Spleen (tissue), 7 donors: ENCODE data around the gene CARHSP1.

Source experiments
- CTCF ChIP-seq, 11 experiments: fragments of 200-600 bp in 7 of 11; fragments of 450-650 bp in 4 of 11; sonication (generic) in 4 of 11; IDR thresholded peaks in 8 of 11; conservative IDR thresholded peaks in 3 of 11; 1 replicate in 7 of 11; 2 replicates in 4 of 11; pipeline versions ENCODE4 v1.4.0 to v1.8.0; 2016 to 2021; ENCODE audit warnings: antibody characterized with exemption in 11 of 11, inconsistent platforms in 4 of 11, mild to moderate bottlenecking in 1 of 11
- POLR2A ChIP-seq, 3 donors: fragments of 450-650 bp; IDR thresholded peaks; one replicate each; pipeline ENCODE4 v1.5.1; 2017; ENCODE audit warnings: antibody characterized with exemption in 3 of 3, mild to moderate bottlenecking in 1 of 3
- POLR2AphosphoS5 ChIP-seq, 3 donors: sonication (generic); formaldehyde crosslinking; IDR thresholded peaks; one replicate each; pipeline ENCODE4 v1.5.1; 2017; ENCODE audit warnings: antibody characterized with exemption in 3 of 3
- donor health status: DM: no; HTN: no; CAD: no; lungs with moderate emphysema.
- donor health status: DM: no; HTN: no; CAD: no.
- donor health status: DM: no; HTN: no; CAD: no.

- no peak for TF ChIP-seq CTCF (IDR thresholded peaks at IDR 0.05 in 8 of 11, conservative IDR thresholded peaks at IDR 0.05 in 3 of 11)
- TF ChIP-seq POLR2A (IDR thresholded peaks at IDR 0.05): no peak
- no peak for TF ChIP-seq POLR2AphosphoS5 (IDR thresholded peaks at IDR 0.05)
Observed at GRCh38 chr16:8874388-8874787, 5.6 kb upstream of the CARHSP1 start.
